Left lung (tissue), 10 donors: ENCODE results near the gene PRRX2. TPM values are rescaled to one million over a fixed set of nuclear protein-coding genes. Genes with fewer than 3 reads are reported as not detected.
"Not testable (repeated sequence)": the region's sequence is repeated elsewhere in the genome, so short reads cannot be mapped to it uniquely, and the experiment has no call there.

Experiments
- ATAC-seq: fragments of 200-7000 bp; cut with Tn5 transposase; one replicate; pipeline ENCODE4 v1.9.1; 2020; ENCODE audit warnings: moderate library complexity
- DNase-seq, 4 donors: peaks; one replicate each; pipeline ENCODE4 v3.0.0-alpha.2; 2013 to 2020
- H3K27ac ChIP-seq, 2 donors: fragments of 200-600 bp; sonication (generic) in 1 of 2; one replicate each; pipeline versions ENCODE4 v1.5.0 to v1.8.0; 2020 to 2021
- H3K27me3 ChIP-seq, 2 donors: fragments of 200-600 bp; sonication (generic) in 1 of 2; one replicate each; pipeline versions ENCODE4 v1.5.0 to v1.8.0; 2020 to 2021
- H3K36me3 ChIP-seq, 2 donors: fragments of 200-600 bp; sonication (generic) in 1 of 2; one replicate each; pipeline versions ENCODE4 v1.5.0 to v1.8.0; 2020 to 2021
- H3K4me1 ChIP-seq, 2 donors: fragments of 200-600 bp; one replicate each; pipeline ENCODE4 v1.8.0; 2021
- H3K4me3 ChIP-seq, 2 donors: fragments of 200-600 bp; sonication (generic) in 1 of 2; one replicate each; pipeline versions ENCODE4 v1.5.0 to v1.8.0; 2020 to 2021; ENCODE audit warnings: mild to moderate bottlenecking in 1 of 2
- H3K9me3 ChIP-seq, 2 donors: fragments of 200-600 bp; sonication (generic) in 1 of 2; one replicate each; pipeline versions ENCODE4 v1.5.0 to v1.8.0; 2020 to 2021
- intact Hi-C, 2 donors: fragments of 100-400 bp; cut with DNase I; formaldehyde crosslinking; loops; one replicate each; pipeline versions ENCODE4 v1.11.2 to v1.14.2; 2022
- polyA plus RNA-seq, 6 donors: library from polyadenylated mRNA; unstranded; fragments of 120-200 nt; gene quantifications; one replicate each; pipeline ENCODE4 v1.2.1, GENCODE V29; 2013; ENCODE audit not compliant: insufficient read length in 6 of 6
- total RNA-seq, 2 donors: library from RNA; stranded (reverse); fragmentation: NEBNext Ultra II Directional; extraction: Animal tissue kit (Norgen Biotek cat#: 25700); gene quantifications; one replicate each; pipeline ENCODE4 v1.2.1, GENCODE V29; 2021
- TF ChIP-seq, protein P1 (sequence below), 2 donors: fragments of 200-600 bp; sonication (generic) in 1 of 2; IDR thresholded peaks; one replicate each; pipeline versions ENCODE4 v1.5.0 to v1.8.0; 2021; ENCODE audit warnings: antibody characterized with exemption in 2 of 2
- donor health status: DM: no; HTN: yes; CAD: no.
- donor health status: DM: no; HTN: no; CAD: no.

The PRRX2 gene
- total and polyA plus RNA-seq, 8 donors = 0.56 to 5.6 (median 1.0) TPM

DNA sequence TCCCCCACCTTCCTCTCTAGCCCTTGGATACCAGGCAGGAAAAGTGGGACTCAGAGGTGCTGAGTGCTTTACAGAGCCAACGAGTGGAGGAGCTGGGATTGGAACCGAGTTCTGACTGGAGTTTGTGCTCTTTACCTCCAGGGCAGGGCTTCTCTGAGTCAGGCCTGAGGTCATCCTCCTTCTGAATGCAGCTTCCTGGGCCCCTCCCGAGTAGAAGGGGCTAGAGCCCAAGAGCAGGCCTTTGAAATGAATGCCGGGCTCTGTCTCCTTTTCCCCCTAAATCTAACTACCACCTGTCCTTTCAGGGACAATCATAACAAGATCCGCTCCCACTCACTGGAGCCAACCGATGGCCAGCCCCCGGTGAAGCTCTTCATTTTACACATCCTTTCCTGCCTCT is 74.7 kb downstream of the PRRX2 start:
- H3K4me3 ChIP-seq = no peak overlapping the region
- no peak for DNase-seq
- peaks cover 5 to 11% of the 10 kb centered on the region in 2 donors for H3K4me1 ChIP-seq
- intact Hi-C loops = no loop called here
- peaks cover 0 to 3% of the 10 kb centered on the region in 2 donors for H3K36me3 ChIP-seq
- peaks cover 0 to 26% of the 10 kb centered on the region in 2 donors for H3K27me3 ChIP-seq
- TF ChIP-seq, protein P1, sequence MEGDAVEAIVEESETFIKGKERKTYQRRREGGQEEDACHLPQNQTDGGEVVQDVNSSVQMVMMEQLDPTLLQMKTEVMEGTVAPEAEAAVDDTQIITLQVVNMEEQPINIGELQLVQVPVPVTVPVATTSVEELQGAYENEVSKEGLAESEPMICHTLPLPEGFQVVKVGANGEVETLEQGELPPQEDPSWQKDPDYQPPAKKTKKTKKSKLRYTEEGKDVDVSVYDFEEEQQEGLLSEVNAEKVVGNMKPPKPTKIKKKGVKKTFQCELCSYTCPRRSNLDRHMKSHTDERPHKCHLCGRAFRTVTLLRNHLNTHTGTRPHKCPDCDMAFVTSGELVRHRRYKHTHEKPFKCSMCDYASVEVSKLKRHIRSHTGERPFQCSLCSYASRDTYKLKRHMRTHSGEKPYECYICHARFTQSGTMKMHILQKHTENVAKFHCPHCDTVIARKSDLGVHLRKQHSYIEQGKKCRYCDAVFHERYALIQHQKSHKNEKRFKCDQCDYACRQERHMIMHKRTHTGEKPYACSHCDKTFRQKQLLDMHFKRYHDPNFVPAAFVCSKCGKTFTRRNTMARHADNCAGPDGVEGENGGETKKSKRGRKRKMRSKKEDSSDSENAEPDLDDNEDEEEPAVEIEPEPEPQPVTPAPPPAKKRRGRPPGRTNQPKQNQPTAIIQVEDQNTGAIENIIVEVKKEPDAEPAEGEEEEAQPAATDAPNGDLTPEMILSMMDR (IDR thresholded peaks at IDR 0.05) = no peak
- no peak overlapping the region for H3K27ac ChIP-seq
- no peaks in the 10 kb centered on the region for H3K9me3 ChIP-seq
- no peak for ATAC-seq

- TF ChIP-seq, protein P1 (IDR thresholded peaks at IDR 0.05) = no peak
- Histone ChIP-seq H3K4me3 (no peak overlapping the region), H3K27ac (no peak overlapping the region), H3K27me3 (peaks cover 0 to 19% of the 10 kb centered on the region in 2 donors), H3K9me3 (no peaks in the 10 kb centered on the region), H3K36me3 (peaks cover 0 to 3% of the 10 kb centered on the region in 2 donors), H3K4me1 (peaks cover 5 to 11% of the 10 kb centered on the region in 2 donors)
- intact Hi-C loops = no loop called here
- DNase-seq (no peak), ATAC-seq (no peak)
Measured at GRCh38 chr9:129740666-129741464, 75.4 kb downstream of the PRRX2 start.

DNA sequence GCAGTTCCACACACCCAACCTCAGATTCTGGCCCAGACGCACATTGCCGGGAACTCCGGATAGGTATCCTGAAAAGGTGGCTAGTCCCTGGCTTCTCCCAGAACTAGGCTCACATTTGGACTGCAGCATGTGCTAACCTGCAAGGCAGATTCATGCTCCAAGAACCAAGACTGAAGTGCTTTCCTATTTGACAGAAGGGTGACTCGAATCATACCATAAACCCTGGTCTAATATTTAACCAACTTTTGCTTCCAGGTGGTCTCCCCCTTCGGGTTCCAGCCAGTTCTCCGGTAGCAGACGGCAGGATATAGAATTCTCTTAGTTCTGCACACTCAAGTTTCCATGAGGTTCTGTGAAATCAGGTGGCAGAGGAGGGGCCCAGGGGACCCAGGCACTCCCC is 79.8 kb downstream of the PRRX2 start:
- intact Hi-C loops = no loop called here
- ATAC-seq (no peak), DNase-seq (no peak)
- Histone ChIP-seq H3K27ac (no peak overlapping the region), H3K4me1 (no peaks in the 10 kb centered on the region), H3K27me3 (peaks cover 0 to 5% of the 10 kb centered on the region in 2 donors), H3K9me3 (no peaks in the 10 kb centered on the region), H3K4me3 (no peak overlapping the region), H3K36me3 (peaks cover 0 to 3% of the 10 kb centered on the region in 2 donors)
- TF ChIP-seq, protein P1 (IDR thresholded peaks at IDR 0.05) = no peak

DNA sequence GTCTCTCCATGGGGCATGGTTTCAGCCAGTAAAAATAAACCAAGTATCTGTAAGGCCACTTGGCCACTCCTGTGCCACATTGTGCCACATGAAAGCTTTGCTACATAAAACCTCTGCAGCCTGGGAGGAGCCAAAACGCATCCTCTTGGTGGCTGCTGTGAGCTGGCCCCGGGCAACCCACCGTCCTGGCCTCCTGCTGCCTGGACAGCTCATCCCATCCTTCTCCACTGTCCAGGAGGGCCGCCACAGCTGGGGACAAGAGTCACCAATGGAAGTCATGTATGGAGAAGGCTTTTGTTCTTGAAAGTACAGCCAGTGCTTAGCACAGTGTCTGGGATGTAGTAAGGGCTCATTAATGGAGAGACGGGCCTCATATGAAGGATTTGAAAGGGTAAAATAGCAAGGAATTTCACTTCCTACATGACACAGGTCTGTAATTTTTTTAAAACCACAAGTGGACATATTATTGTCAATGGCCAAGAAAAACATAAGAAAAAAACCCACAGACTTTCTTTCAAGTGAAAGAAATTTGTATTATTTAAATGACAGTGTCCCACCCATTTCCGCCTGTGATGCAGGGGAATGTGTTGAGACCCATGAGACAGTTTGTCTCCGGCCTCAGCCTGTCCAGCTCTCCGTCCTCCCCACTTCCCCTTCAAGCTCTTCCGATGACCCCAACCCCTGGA is 80.8 kb downstream of the PRRX2 start:
- ATAC-seq (no peak), DNase-seq (no peak)
- no peak overlapping the region for H3K4me3 ChIP-seq
- H3K36me3 ChIP-seq = no peaks in the 10 kb centered on the region
- intact Hi-C loops = no loop called here
- no peaks in the 10 kb centered on the region for H3K4me1 ChIP-seq
- H3K27ac ChIP-seq = no peak overlapping the region
- no peaks in the 10 kb centered on the region for H3K9me3 ChIP-seq
- TF ChIP-seq, protein P1 (IDR thresholded peaks at IDR 0.05) = no peak
- peaks cover 0 to 5% of the 10 kb centered on the region in 2 donors for H3K27me3 ChIP-seq

GRCh38 chr9:129748249-129748648 is 82.8 kb downstream of the PRRX2 start:
- Histone ChIP-seq H3K27me3 (peaks cover 0 to 24% of the 10 kb centered on the region in 2 donors), H3K4me3 (no peak overlapping the region), H3K4me1 (peaks cover 4 to 18% of the 10 kb centered on the region in 2 donors), H3K36me3 (no peaks in the 10 kb centered on the region), H3K27ac (no peak overlapping the region), H3K9me3 (no peaks in the 10 kb centered on the region)
- TF ChIP-seq, protein P1 (IDR thresholded peaks at IDR 0.05) = no peak
- ATAC-seq = no peak
- no peak for DNase-seq
- intact Hi-C loops = no loop called here

DNA sequence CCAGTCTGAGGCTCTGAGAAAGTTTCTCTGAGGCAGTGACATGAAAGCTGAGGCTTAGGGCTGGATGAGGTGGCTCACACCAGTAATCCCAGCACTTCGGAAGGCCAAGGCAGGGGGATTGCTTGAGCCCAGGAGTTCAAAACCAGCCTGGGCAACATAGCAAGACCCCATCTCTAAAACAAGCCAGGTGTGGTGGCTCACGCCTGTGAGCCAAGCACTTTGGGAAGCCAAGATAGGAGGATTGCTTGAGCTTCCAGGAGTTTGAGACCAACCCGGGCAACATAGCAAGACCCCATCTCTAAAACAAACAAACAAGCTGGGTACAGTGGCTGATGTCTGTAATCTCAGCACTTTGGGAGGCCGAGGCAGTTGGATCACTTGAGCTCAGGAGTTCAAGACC is 83.6 kb downstream of the PRRX2 start:
- H3K27ac ChIP-seq, DNase-seq, H3K4me3 ChIP-seq, H3K9me3 ChIP-seq, intact Hi-C loops, ATAC-seq, H3K36me3 ChIP-seq: not testable (repeated sequence)
- H3K27me3 ChIP-seq = peaks cover 0 to 27% of the 10 kb centered on the region in 2 donors
- H3K4me1 ChIP-seq = peaks cover 4 to 24% of the 10 kb centered on the region in 2 donors
